Kidney (tissue), 14 donors: Measurements from ENCODE around the gene MAP3K5. TPM values are rescaled to one million over a fixed set of nuclear protein-coding genes. Genes with fewer than 3 reads are reported as not detected.

ENCODE experiments used
- DNase-seq, 5 donors: peaks; one replicate each; pipeline ENCODE4 v3.0.0-alpha.2; 2013 to 2020
- FAIRE-seq: peaks from 2 replicates; lab custom pipeline; 2012; peaks lifted over from hg19 to GRCh38; lab: Jason Lieb, UNC
- H3K27ac ChIP-seq, 2 donors: one replicate each; pipeline ENCODE4 v1.7.0; 2013; ENCODE audit warnings: low read depth in 2 of 2, low read length in 2 of 2, inconsistent platforms in 1 of 2
- H3K27me3 ChIP-seq: one replicate; pipeline ENCODE4 v1.7.1; 2013; ENCODE audit warnings: low read length, inconsistent platforms; ENCODE audit not compliant: control insufficient read depth, insufficient read depth
- H3K36me3 ChIP-seq, 3 donors: one replicate each; pipeline versions ENCODE4 v1.7.0 to v1.7.1; 2013; ENCODE audit warnings: low read length in 3 of 3, control low read depth in 1 of 3, inconsistent platforms in 1 of 3; ENCODE audit not compliant: insufficient read depth in 3 of 3, control insufficient read depth in 2 of 3
- H3K4me1 ChIP-seq, 3 donors: one replicate each; pipeline versions ENCODE4 v1.7.0 to v1.7.1; 2013; ENCODE audit warnings: low read length in 3 of 3, inconsistent platforms in 1 of 3, low read depth in 1 of 3; ENCODE audit not compliant: control insufficient read depth in 2 of 3, insufficient read depth in 2 of 3
- H3K4me3 ChIP-seq, 3 donors: one replicate each; pipeline versions ENCODE4 v1.7.0 to v1.8.1; 2013; ENCODE audit warnings: low read length in 3 of 3, control low read depth in 1 of 3, inconsistent platforms in 1 of 3
- H3K9ac ChIP-seq, 3 donors: one replicate each; pipeline versions ENCODE4 v1.7.0 to v1.7.1; 2013; ENCODE audit warnings: low read length in 3 of 3, control low read depth in 1 of 3, inconsistent platforms in 1 of 3
- H3K9me3 ChIP-seq, 3 donors: one replicate each; pipeline versions ENCODE4 v1.7.0 to v1.7.1; 2013; ENCODE audit warnings: low read length in 3 of 3, control low read depth in 1 of 3, inconsistent platforms in 1 of 3; ENCODE audit not compliant: control insufficient read depth in 2 of 3, insufficient read depth in 1 of 3
- intact Hi-C: fragments of 100-400 bp; cut with DNase I; formaldehyde crosslinking; loops from one replicate; pipeline ENCODE4 v1.11.1; 2022
- polyA plus RNA-seq: library from polyadenylated mRNA; stranded (reverse); fragments of 350-450 nt; fragmentation: Illumina TruSeq; extraction: RNeasy Lipid Tissue Mini Kit (QIAGEN cat#74804); gene quantifications from one replicate; pipeline ENCODE4 v1.2.3, GENCODE V29; 2014; ENCODE audit warnings: low read depth, low replicate concordance; ENCODE audit not compliant: insufficient read depth
- total RNA-seq: library from RNA; stranded (reverse); fragmentation: NEBNext Ultra II Directional; extraction: Animal tissue kit (Norgen Biotek cat#: 25700); gene quantifications from one replicate; pipeline ENCODE4 v1.2.1, GENCODE V29; 2021
- TF ChIP-seq, protein P1 (sequence below): IDR thresholded peaks from 3 replicates; pipeline ENCODE4 v1.5.1; 2012; ENCODE audit warnings: mild to moderate bottlenecking, moderate library complexity, borderline replicate concordance; ENCODE audit not compliant: insufficient read depth; ENCODE audit errors: extremely low read depth
- donor health status: control.
- donor health status: control.
- donor health status: control.
- donor health status: control.
- donor health status: control.
- donor health status: DM: yes; HTN: yes; CAD: no.
- donor health status: Normal renal cell carcinoma (clear cell type).

MAP3K5 gene
- total and polyA plus RNA-seq, 2 donors from 2014 or later: 5.9 to 32.9 TPM

DNA sequence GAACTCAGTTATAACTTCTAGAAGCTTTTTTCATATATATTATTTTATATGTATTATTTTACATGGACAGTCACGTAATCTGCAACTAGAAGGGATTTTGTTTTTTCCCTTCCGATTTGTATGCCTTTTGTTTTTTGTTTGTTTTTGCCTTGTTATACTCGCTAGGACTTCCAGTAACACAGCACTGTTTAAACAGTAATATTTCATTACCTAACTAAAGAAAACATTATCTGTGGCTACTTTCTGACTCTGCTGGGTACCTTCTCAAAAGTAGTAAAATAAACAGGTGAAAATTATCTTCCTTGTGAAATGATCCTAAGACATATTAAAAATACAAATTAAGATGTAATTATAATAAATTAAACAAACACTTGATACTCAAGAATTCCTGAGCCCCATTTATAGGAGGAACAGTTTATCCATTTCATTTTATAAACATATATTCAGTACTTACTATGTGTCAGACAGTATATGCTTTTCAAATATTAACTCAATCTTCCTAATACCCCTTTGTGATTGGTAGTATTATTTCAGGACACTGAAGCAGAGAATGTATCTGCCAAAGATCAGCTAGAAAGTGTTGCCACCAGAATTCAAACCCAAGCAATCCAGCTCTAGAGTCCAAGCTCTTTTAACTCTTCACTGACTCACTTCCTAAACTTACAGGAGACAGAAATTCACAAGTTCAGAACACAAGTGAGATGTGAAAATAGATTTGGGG, 65.3 kb downstream of the MAP3K5 start:
- Histone ChIP-seq H3K9ac (no peak overlapping the region), H3K4me1 (peaks cover 0 to 5% (median 4%) of the 10 kb centered on the region in 3 donors), H3K9me3 (no peaks in the 10 kb centered on the region), H3K4me3 (no peak overlapping the region), H3K36me3 (no peaks in the 10 kb centered on the region), H3K27ac (no peak overlapping the region), H3K27me3 (no peaks in the 10 kb centered on the region)
- DNase-seq: no peak
- FAIRE-seq: peak; percentile 45
- TF ChIP-seq, protein P1, sequence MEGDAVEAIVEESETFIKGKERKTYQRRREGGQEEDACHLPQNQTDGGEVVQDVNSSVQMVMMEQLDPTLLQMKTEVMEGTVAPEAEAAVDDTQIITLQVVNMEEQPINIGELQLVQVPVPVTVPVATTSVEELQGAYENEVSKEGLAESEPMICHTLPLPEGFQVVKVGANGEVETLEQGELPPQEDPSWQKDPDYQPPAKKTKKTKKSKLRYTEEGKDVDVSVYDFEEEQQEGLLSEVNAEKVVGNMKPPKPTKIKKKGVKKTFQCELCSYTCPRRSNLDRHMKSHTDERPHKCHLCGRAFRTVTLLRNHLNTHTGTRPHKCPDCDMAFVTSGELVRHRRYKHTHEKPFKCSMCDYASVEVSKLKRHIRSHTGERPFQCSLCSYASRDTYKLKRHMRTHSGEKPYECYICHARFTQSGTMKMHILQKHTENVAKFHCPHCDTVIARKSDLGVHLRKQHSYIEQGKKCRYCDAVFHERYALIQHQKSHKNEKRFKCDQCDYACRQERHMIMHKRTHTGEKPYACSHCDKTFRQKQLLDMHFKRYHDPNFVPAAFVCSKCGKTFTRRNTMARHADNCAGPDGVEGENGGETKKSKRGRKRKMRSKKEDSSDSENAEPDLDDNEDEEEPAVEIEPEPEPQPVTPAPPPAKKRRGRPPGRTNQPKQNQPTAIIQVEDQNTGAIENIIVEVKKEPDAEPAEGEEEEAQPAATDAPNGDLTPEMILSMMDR: no peak
- intact Hi-C loops: no loop called here

- DNase-seq (no peak), FAIRE-seq (no peak)
- TF ChIP-seq, protein P1: no peak
- intact Hi-C loops: no loop called here
- no peaks in the 10 kb centered on the region for H3K9me3 ChIP-seq
- H3K36me3 ChIP-seq: no peaks in the 10 kb centered on the region
- peaks cover 0 to 5% (median 4%) of the 10 kb centered on the region in 3 donors for H3K4me1 ChIP-seq
- no peak overlapping the region for H3K27ac ChIP-seq
- no peak overlapping the region for H3K9ac ChIP-seq
- no peak overlapping the region for H3K4me3 ChIP-seq
- no peaks in the 10 kb centered on the region for H3K27me3 ChIP-seq
Observed at GRCh38 chr6:136725124-136725523, 67.2 kb downstream of the MAP3K5 start.

DNA sequence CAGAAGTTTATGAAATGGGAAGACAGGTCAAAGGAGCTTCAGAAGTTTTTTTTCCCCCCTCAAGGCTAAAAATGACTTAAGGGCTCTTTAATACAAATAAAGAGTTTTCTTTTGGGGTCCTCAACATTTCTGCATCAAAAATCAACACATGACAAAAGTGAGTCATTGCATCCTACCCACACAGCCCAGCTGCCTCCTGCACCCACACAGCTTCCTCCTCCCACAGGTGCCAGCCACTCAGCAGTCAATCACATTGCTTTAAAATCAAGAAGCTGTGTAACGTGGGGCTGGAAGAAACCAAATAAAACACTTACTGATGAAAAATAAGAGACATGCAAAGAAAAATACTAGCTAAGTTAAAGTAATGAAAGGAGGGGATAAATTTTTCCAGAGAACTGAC, 68.5 kb downstream of the MAP3K5 start:
- TF ChIP-seq, protein P1: no peak

More for the DNA sequence above, 68.5 kb downstream of the MAP3K5 start:
- intact Hi-C loops: no loop called here
- no peak for DNase-seq
- Histone ChIP-seq H3K9ac (no peak overlapping the region), H3K27me3 (no peaks in the 10 kb centered on the region), H3K4me1 (peaks cover 0 to 5% (median under 1%) of the 10 kb centered on the region in 3 donors), H3K4me3 (no peak overlapping the region), H3K9me3 (no peaks in the 10 kb centered on the region), H3K27ac (no peak overlapping the region), H3K36me3 (no peaks in the 10 kb centered on the region)
- FAIRE-seq: no peak
